HEK293 (cell line): ENCODE measurements around the gene HAUS8.

ENCODE experiments used
- CTCF ChIA-PET: fragments of 350-600 bp; formaldehyde crosslinking; extraction: SDS; loops from one replicate; lab custom pipeline; 2021; ENCODE audit warnings: antibody characterized with exemption; lab: Yijun Ruan, JAX
- POLR2A ChIA-PET: fragments of 300-600 bp; formaldehyde crosslinking; extraction: SDS; loops from one replicate; lab custom pipeline; 2020; ENCODE audit warnings: antibody characterized with exemption, inconsistent platforms; lab: Yijun Ruan, JAX
- H3K27ac ChIP-seq: fragments of 200-500 bp; sonication (Bioruptor generic); 2 replicates; pipeline ENCODE4 v1.5.1; 2014; ENCODE audit warnings: low read depth, low read length, control low read depth, inconsistent platforms; ENCODE audit errors: extremely low read depth
- H3K36me3 ChIP-seq, 2 experiments: fragments of 200-500 bp in 1 of 2; sonication (Bioruptor generic) in 1 of 2; 1 replicate in 1 of 2; 2 replicates in 1 of 2; pipeline ENCODE4 v1.5.1; 2014 to 2017; ENCODE audit warnings: inconsistent platforms in 2 of 2, low read length in 2 of 2; ENCODE audit not compliant: control insufficient read depth in 2 of 2, insufficient read depth in 1 of 2
- H3K4me1 ChIP-seq: fragments of 200-500 bp; sonication (Bioruptor generic); 2 replicates; pipeline ENCODE4 v1.5.1; 2014; ENCODE audit warnings: mild to moderate bottlenecking, low read length, inconsistent platforms; ENCODE audit not compliant: control insufficient read depth, insufficient read depth
- H3K4me3 ChIP-seq: 2 replicates; pipeline ENCODE4 v1.5.1; 2011; ENCODE audit warnings: low read depth, mild to moderate bottlenecking, control low read depth, low read length, moderate library complexity
- H3K9me3 ChIP-seq: fragments of 200-500 bp; sonication (Bioruptor generic); 2 replicates; pipeline ENCODE4 v1.5.1; 2014; ENCODE audit warnings: low read depth, low read length, inconsistent platforms; ENCODE audit not compliant: control insufficient read depth, insufficient read depth
- GLIS2 ChIP-seq: fragments of 450-650 bp; formaldehyde crosslinking; IDR thresholded peaks from 2 replicates; pipeline ENCODE4 v1.5.1; 2016; ENCODE audit warnings: missing biosample characterization, missing genetic modification characterization
- KLF9 ChIP-seq: fragments of 450-650 bp; formaldehyde crosslinking; IDR thresholded peaks from 2 replicates; pipeline ENCODE4 v1.5.1; 2016; ENCODE audit warnings: missing biosample characterization, missing genetic modification characterization, low read depth
- SP7 ChIP-seq: fragments of 450-650 bp; formaldehyde crosslinking; IDR thresholded peaks from 2 replicates; pipeline ENCODE4 v1.5.1; 2016; ENCODE audit warnings: missing biosample characterization, missing genetic modification characterization
- WT1 ChIP-seq: fragments of 450-650 bp; formaldehyde crosslinking; IDR thresholded peaks from 2 replicates; pipeline ENCODE4 v1.5.1; 2016; ENCODE audit warnings: missing biosample characterization, missing genetic modification characterization
- ZBTB1 ChIP-seq: fragments of 450-650 bp; formaldehyde crosslinking; IDR thresholded peaks from 2 replicates; pipeline ENCODE4 v1.5.1; 2016; ENCODE audit warnings: missing biosample characterization, missing genetic modification characterization
- ZNF10 ChIP-seq: fragments of 450-650 bp; formaldehyde crosslinking; IDR thresholded peaks from 2 replicates; pipeline ENCODE4 v1.5.1; 2017; ENCODE audit warnings: missing biosample characterization, missing genetic modification characterization
- ZNF155 ChIP-seq: fragments of 450-650 bp; formaldehyde crosslinking; IDR thresholded peaks from 2 replicates; pipeline ENCODE4 v1.5.1; 2016; ENCODE audit warnings: missing biosample characterization, missing genetic modification characterization
- ZNF211 ChIP-seq: fragments of 450-650 bp; formaldehyde crosslinking; IDR thresholded peaks from 2 replicates; pipeline ENCODE4 v1.5.1; 2016; ENCODE audit warnings: low read depth, missing biosample characterization, missing genetic modification characterization
- ZNF335 ChIP-seq: fragments of 450-650 bp; formaldehyde crosslinking; conservative IDR thresholded peaks from 2 replicates; pipeline ENCODE4 v1.5.1; 2016; ENCODE audit warnings: missing biosample characterization, missing genetic modification characterization
- ZNF416 ChIP-seq: fragments of 450-650 bp; formaldehyde crosslinking; IDR thresholded peaks from 2 replicates; pipeline ENCODE4 v1.5.1; 2016; ENCODE audit warnings: missing biosample characterization, missing genetic modification characterization
- ZNF449 ChIP-seq: fragments of 450-650 bp; formaldehyde crosslinking; IDR thresholded peaks from 2 replicates; pipeline ENCODE4 v1.5.1; 2017; ENCODE audit warnings: missing biosample characterization, mild to moderate bottlenecking, missing genetic modification characterization, moderate library complexity
- ZNF518A ChIP-seq: fragments of 450-650 bp; formaldehyde crosslinking; conservative IDR thresholded peaks from 2 replicates; pipeline ENCODE4 v1.5.1; 2016; ENCODE audit warnings: low read depth, missing biosample characterization, missing genetic modification characterization
- ZNF560 ChIP-seq: fragments of 450-650 bp; formaldehyde crosslinking; IDR thresholded peaks from 2 replicates; pipeline ENCODE4 v1.5.1; 2017; ENCODE audit warnings: missing biosample characterization, missing genetic modification characterization, borderline replicate concordance
- ZNF561 ChIP-seq: fragments of 450-650 bp; IDR thresholded peaks from 2 replicates; pipeline ENCODE4 v1.5.1; 2018; ENCODE audit warnings: missing biosample characterization, missing genetic modification characterization, borderline replicate concordance
- ZNF654 ChIP-seq: fragments of 450-650 bp; formaldehyde crosslinking; IDR thresholded peaks from 2 replicates; pipeline ENCODE4 v1.5.1; 2016; ENCODE audit warnings: low read depth, missing biosample characterization, missing genetic modification characterization
- ZNF768 ChIP-seq: fragments of 450-650 bp; formaldehyde crosslinking; IDR thresholded peaks from 2 replicates; pipeline ENCODE4 v1.5.1; 2018; ENCODE audit warnings: missing biosample characterization, mild to moderate bottlenecking, missing genetic modification characterization
- ZSCAN30 ChIP-seq: fragments of 450-650 bp; IDR thresholded peaks from 2 replicates; pipeline ENCODE4 v1.5.1; 2018; ENCODE audit warnings: missing biosample characterization, mild to moderate bottlenecking, missing genetic modification characterization, moderate library complexity
- ZSCAN5A ChIP-seq: fragments of 450-650 bp; formaldehyde crosslinking; IDR thresholded peaks from 2 replicates; pipeline ENCODE4 v1.5.1; 2016; ENCODE audit warnings: missing biosample characterization, missing genetic modification characterization

The HAUS8 gene

GRCh38 chr19:17021793-17022590 is 53.3 kb downstream of the HAUS8 start (continued):
- TF ChIP-seq ZNF449 (tag by site-specific recombination) (no peak), KLF9 (tag by site-specific recombination) (no peak), ZNF335 (tag by site-specific recombination) (no peak), ZNF560 (tag by site-specific recombination) (no peak), ZSCAN30 (tag by site-specific recombination) (no peak), ZNF416 (tag by site-specific recombination) (no peak), ZNF768 (tag by site-specific recombination) (no peak), GLIS2 (tag by site-specific recombination) (no peak), ZNF10 (tag by site-specific recombination) (no peak), WT1 (tag by site-specific recombination) (no peak), ZNF211 (tag by site-specific recombination) (no peak), ZNF561 (tag by site-specific recombination) (no peak), ZNF654 (tag by site-specific recombination) (no peak)
- TF ChIP-seq, all 188 proteins: peak for 0

- no peaks in the 10 kb centered on the region for H3K36me3 ChIP-seq
- TF ChIP-seq ZNF155 (tag by site-specific recombination) (no peak), ZBTB1 (tag by site-specific recombination) (no peak), ZNF518A (no peak), SP7 (tag by site-specific recombination) (no peak), ZSCAN5A (no peak)
- no peak overlapping the region for H3K27ac ChIP-seq
- H3K4me1 ChIP-seq, result no peaks in the 10 kb centered on the region
- CTCF ChIA-PET, result interaction anchor here (0.6 kb wide), 1 partner anchor 31 kb away, joined by 9 read pairs; no protein-coding TSS in a partner anchor
- POLR2A ChIA-PET, result no interaction called here
- H3K4me3 ChIP-seq, result no peak overlapping the region
- no peaks in the 10 kb centered on the region for H3K9me3 ChIP-seq
Measured at GRCh38 chr19:17021328-17021727, 53.9 kb downstream of the HAUS8 start.
